GM12878 (cell line): Measurements from ENCODE around the gene ETV6.

Experiments used
- BACH1 ChIP-seq: fragments of 450-650 bp; IDR thresholded peaks from 2 replicates; pipeline ENCODE4 v1.6.1; 2017; ENCODE audit warnings: mild to moderate bottlenecking, borderline replicate concordance
- BCL11A ChIP-seq: IDR thresholded peaks from 2 replicates; pipeline ENCODE4 v1.6.1; 2011; ENCODE audit warnings: low read depth, low read length
- BHLHE40 ChIP-seq, 2 experiments: fragments of 450-650 bp in 1 of 2; IDR thresholded peaks; 2 replicates each; pipeline ENCODE4 v1.6.1; 2011 to 2017; ENCODE audit warnings: low read depth in 2 of 2, borderline replicate concordance in 1 of 2, improper control_type of control experiment in 1 of 2, low read length in 1 of 2, mild to moderate bottlenecking in 1 of 2
- FOS ChIP-seq: IDR thresholded peaks from 3 replicates; pipeline ENCODE4 v1.6.1; 2011; ENCODE audit warnings: borderline replicate concordance; ENCODE audit not compliant: insufficient read length; ENCODE audit errors: extremely low read depth
- JUNB ChIP-seq: IDR thresholded peaks from 2 replicates; pipeline ENCODE4 v1.6.1; 2016; ENCODE audit warnings: antibody characterized with exemption, mild to moderate bottlenecking
- POLR2A ChIP-seq: IDR thresholded peaks from 2 replicates; pipeline ENCODE4 v1.6.1; 2011; ENCODE audit warnings: low read depth, mild to moderate bottlenecking, low read length
- PRDM15 ChIP-seq: fragments of 450-650 bp; formaldehyde crosslinking; IDR thresholded peaks from 2 replicates; pipeline ENCODE4 v1.4.0; 2020; ENCODE audit warnings: mild to moderate bottlenecking, moderate library complexity
- RAD51 ChIP-seq: fragments of 450-650 bp; IDR thresholded peaks from 2 replicates; pipeline ENCODE4 v1.6.1; 2016; ENCODE audit warnings: moderate library complexity, mild to moderate bottlenecking, inconsistent platforms
- SP1 ChIP-seq: IDR thresholded peaks from one replicate; pipeline ENCODE4 v1.6.1; 2011; ENCODE audit warnings: low read depth, low read length
- YY1 ChIP-seq: IDR thresholded peaks from 2 replicates; pipeline ENCODE4 v1.6.1; 2011; ENCODE audit warnings: low read depth, mild to moderate bottlenecking, low read length
- TF ChIP-seq, protein P1 (sequence below), 3 experiments: IDR thresholded peaks in 2 of 3; conservative IDR thresholded peaks in 1 of 3; 2 replicates each; pipeline ENCODE4 v1.5.1; 2011; ENCODE audit warnings: low read depth in 3 of 3, low read length in 3 of 3, mild to moderate bottlenecking in 3 of 3, control low read depth in 2 of 3, moderate library complexity in 2 of 3, inconsistent platforms in 1 of 3, mixed read lengths in 1 of 3; ENCODE audit not compliant: control insufficient read depth in 2 of 3, insufficient read depth in 1 of 3; ENCODE audit errors: extremely low read depth in 1 of 3

GRCh38 chr12:11881835-11882234 is 232.4 kb downstream of the ETV6 start:
- TF ChIP-seq, protein P1, sequence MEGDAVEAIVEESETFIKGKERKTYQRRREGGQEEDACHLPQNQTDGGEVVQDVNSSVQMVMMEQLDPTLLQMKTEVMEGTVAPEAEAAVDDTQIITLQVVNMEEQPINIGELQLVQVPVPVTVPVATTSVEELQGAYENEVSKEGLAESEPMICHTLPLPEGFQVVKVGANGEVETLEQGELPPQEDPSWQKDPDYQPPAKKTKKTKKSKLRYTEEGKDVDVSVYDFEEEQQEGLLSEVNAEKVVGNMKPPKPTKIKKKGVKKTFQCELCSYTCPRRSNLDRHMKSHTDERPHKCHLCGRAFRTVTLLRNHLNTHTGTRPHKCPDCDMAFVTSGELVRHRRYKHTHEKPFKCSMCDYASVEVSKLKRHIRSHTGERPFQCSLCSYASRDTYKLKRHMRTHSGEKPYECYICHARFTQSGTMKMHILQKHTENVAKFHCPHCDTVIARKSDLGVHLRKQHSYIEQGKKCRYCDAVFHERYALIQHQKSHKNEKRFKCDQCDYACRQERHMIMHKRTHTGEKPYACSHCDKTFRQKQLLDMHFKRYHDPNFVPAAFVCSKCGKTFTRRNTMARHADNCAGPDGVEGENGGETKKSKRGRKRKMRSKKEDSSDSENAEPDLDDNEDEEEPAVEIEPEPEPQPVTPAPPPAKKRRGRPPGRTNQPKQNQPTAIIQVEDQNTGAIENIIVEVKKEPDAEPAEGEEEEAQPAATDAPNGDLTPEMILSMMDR (IDR thresholded peaks at IDR 0.05 in 2 of 3, conservative IDR thresholded peaks at IDR 0.05 in 1 of 3; ENCODE audit: control insufficient read depth in 2 of 3, extremely low read depth in 1 of 3, insufficient read depth in 1 of 3, low read depth in 3 of 3, low read length in 3 of 3): no peak
- no peak for TF ChIP-seq POLR2A
- no peak for TF ChIP-seq RAD51
- no peak for TF ChIP-seq YY1
- TF ChIP-seq JUNB: no peak
- no peak for TF ChIP-seq BACH1
- TF ChIP-seq BHLHE40 (IDR thresholded peaks at IDR 0.05; ENCODE audit: borderline replicate concordance in 1 of 2, low read depth in 2 of 2, low read length in 1 of 2): no peak
- no peak for TF ChIP-seq PRDM15
- TF ChIP-seq SP1: no peak
- no peak for TF ChIP-seq BCL11A
- TF ChIP-seq FOS: no peak
